Measurements from ENCODE around the gene UBE2J2.

The UBE2J2 gene

GRCh38 chr1:1206966-1207531 is 66.6 kb downstream of the UBE2J2 start:
- no peak for DNase-seq

- DNase-seq, result no peak
These were observed 67.2 kb downstream of the UBE2J2 start, which contains the start of gene TNFRSF18 for GRCh38 chr1:1206376-1206965. Gene TNFRSF18, minus strand, starts transcription at chr1:1206592. Its CDS starts 21 bp downstream, at chr1:1206571.

GRCh38 chr1:1205769-1206375 is 67.8 kb downstream of the UBE2J2 start:
- no peak for DNase-seq

- no peak for DNase-seq
These were observed 68.5 kb downstream of the UBE2J2 start for GRCh38 chr1:1204998-1205768.

GRCh38 chr1:1204425-1204920 is 69.2 kb downstream of the UBE2J2 start:
- DNase-seq, result no peak

Data from SHP77 treated with DMSO at 0.1 percent for 48 hours (cell line).